HCT116 (cell line): ENCODE data around the gene CBX4. TPM values are rescaled to one million over a fixed set of nuclear protein-coding genes. Genes with fewer than 3 reads are reported as not detected.

Experiments
- ATAC-seq: fragments of 200-7000 bp; cut with Tn5 transposase; 2 replicates; pipeline ENCODE4 v1.9.1; 2020; ENCODE audit warnings: mild to moderate bottlenecking, moderate library complexity
- BruUV-seq: library from RNA; stranded (reverse); fragments of 400-500 nt; replicated peaks from 2 replicates; lab custom pipeline; 2021; lab: Mats Ljungman, UMichigan
- CTCF ChIA-PET: fragments of 300-600 bp; sonication (Branson Sonifier 250); formaldehyde crosslinking; loops from one replicate; lab custom pipeline; 2021; ENCODE audit warnings: antibody characterized with exemption; lab: Charles Lee
- POLR2A ChIA-PET: fragments of 300-600, 350-600 bp; sonication (Branson Sonifier 250); formaldehyde crosslinking; loops from one replicate; lab custom pipeline; 2021; ENCODE audit warnings: antibody characterized with exemption; lab: Charles Lee
- RAD21 ChIA-PET, 2 experiments: fragments of 300-600 bp; sonication (Branson Sonifier 250); formaldehyde crosslinking; loops; one replicate each; lab custom pipeline; 2023; ENCODE audit warnings: low total read pairs in 2 of 2; ENCODE audit not compliant: uncharacterized antibody in 2 of 2, unreplicated experiment in 2 of 2, low non-redundant PET in 1 of 2; lab: Charles Lee
- DNase-seq: peaks from one replicate; pipeline ENCODE4 v3.0.0-alpha.2; 2010; ENCODE audit warnings: low read depth, low spot score
- H2AFZ ChIP-seq: fragments of 200-600 bp; shearing (Covaris generic), sonication (generic); 2 replicates; pipeline ENCODE4 v1.6.1; 2017; ENCODE audit warnings: low read depth, mixed run types, mixed read lengths, antibody characterized with exemption, low read length; ENCODE audit not compliant: poor library complexity, severe bottlenecking
- H3K27ac ChIP-seq: 2 replicates; pipeline ENCODE4 v1.5.1; 2012; ENCODE audit warnings: low read depth, low read length
- H3K27me3 ChIP-seq: fragments of 200-600 bp; sonication (generic); 2 replicates; pipeline ENCODE4 v1.6.1; 2016; ENCODE audit warnings: mixed run types, low read length, mixed read lengths; ENCODE audit not compliant: insufficient read depth
- H3K36me3 ChIP-seq, 2 experiments: fragments of 200-500 bp in 1 of 2; fragments of 200-600 bp in 1 of 2; sonication (Bioruptor generic) in 1 of 2; sonication (generic) in 1 of 2; 2 replicates each; pipeline versions ENCODE4 v1.5.1 to v1.6.1; 2014 to 2016; ENCODE audit warnings: low read length in 2 of 2, inconsistent platforms in 1 of 2, mixed read lengths in 1 of 2, mixed run types in 1 of 2; ENCODE audit not compliant: insufficient read depth in 2 of 2, control insufficient read depth in 1 of 2
- H3K4me1 ChIP-seq, 2 experiments: fragments of 200-600 bp in 1 of 2; sonication (generic) in 1 of 2; 2 replicates each; pipeline versions ENCODE4 v1.5.1 to v1.6.1; 2012 to 2017; ENCODE audit warnings: low read length in 2 of 2, inconsistent platforms in 1 of 2, mild to moderate bottlenecking in 1 of 2, mixed read lengths in 1 of 2, mixed run types in 1 of 2, moderate library complexity in 1 of 2; ENCODE audit not compliant: insufficient read depth in 2 of 2, control insufficient read depth in 1 of 2
- H3K4me2 ChIP-seq: fragments of 200-600 bp; sonication (generic); 2 replicates; pipeline ENCODE4 v1.6.1; 2017; ENCODE audit warnings: mixed run types, low read length, mixed read lengths
- H3K4me3 ChIP-seq, 2 experiments: fragments of 200-600 bp in 1 of 2; sonication (generic) in 1 of 2; replicated peaks in 1 of 2; 2 replicates each; pipeline ENCODE4 v1.5.1; 2011 to 2016; ENCODE audit warnings: low read length in 2 of 2, control low read depth in 1 of 2, low read depth in 1 of 2, mild to moderate bottlenecking in 1 of 2, mixed read lengths in 1 of 2, mixed run types in 1 of 2
- H3K79me2 ChIP-seq: fragments of 200-600 bp; sonication (generic); 2 replicates; pipeline ENCODE4 v1.6.1; 2017; ENCODE audit warnings: mild to moderate bottlenecking, mixed run types, low read length, moderate library complexity, mixed read lengths; ENCODE audit not compliant: insufficient read depth
- H3K9ac ChIP-seq: fragments of 200-600 bp; sonication (generic); 2 replicates; pipeline ENCODE4 v1.6.1; 2016; ENCODE audit warnings: low read length, mixed read lengths
- H3K9me2 ChIP-seq: fragments of 200-600 bp; sonication (generic), shearing (Covaris generic); 2 replicates; pipeline ENCODE4 v1.6.1; 2017; ENCODE audit warnings: mixed run types, mild to moderate bottlenecking, moderate library complexity; ENCODE audit not compliant: insufficient read depth
- H3K9me3 ChIP-seq, 2 experiments: fragments of 200-500 bp in 1 of 2; fragments of 200-600 bp in 1 of 2; sonication (Bioruptor generic) in 1 of 2; sonication (generic) in 1 of 2; 2 replicates each; pipeline ENCODE4 v1.6.1; 2014 to 2017; ENCODE audit warnings: low read length in 2 of 2, mixed read lengths in 2 of 2, inconsistent platforms in 1 of 2, low read depth in 1 of 2, mild to moderate bottlenecking in 1 of 2, mixed run types in 1 of 2, moderate library complexity in 1 of 2; ENCODE audit not compliant: control insufficient read depth in 1 of 2, insufficient read depth in 1 of 2
- H4K20me1 ChIP-seq: fragments of 200-600 bp; sonication (generic), shearing (Covaris generic); 2 replicates; pipeline ENCODE4 v1.6.1; 2017; ENCODE audit warnings: mixed run types, mild to moderate bottlenecking, moderate library complexity; ENCODE audit not compliant: insufficient read depth
- CEBPB ChIP-seq: IDR thresholded peaks from 2 replicates; pipeline ENCODE4 v1.6.1; 2012; ENCODE audit warnings: low read depth
- CTCF ChIP-seq, 3 experiments: fragments of 200-600 bp in 1 of 3; sonication (generic) in 1 of 3; IDR thresholded peaks in 2 of 3; conservative IDR thresholded peaks in 1 of 3; 2 replicates each; pipeline ENCODE4 v1.5.1; 2012 to 2017; ENCODE audit warnings: low read depth in 2 of 3, low read length in 2 of 3, antibody characterized with exemption in 1 of 3, borderline replicate concordance in 1 of 3, control low read depth in 1 of 3, mild to moderate bottlenecking in 1 of 3, mixed read lengths in 1 of 3, mixed run types in 1 of 3, moderate library complexity in 1 of 3; ENCODE audit not compliant: insufficient read depth in 1 of 3
- EGR1 ChIP-seq: IDR thresholded peaks from 2 replicates; pipeline ENCODE4 v1.6.1; 2012; ENCODE audit warnings: low read depth
- POLR2A ChIP-seq: IDR thresholded peaks from 2 replicates; pipeline ENCODE4 v1.7.0; 2011; ENCODE audit warnings: borderline replicate concordance; ENCODE audit not compliant: insufficient read depth, insufficient read length; ENCODE audit errors: extremely low read depth
- POLR2AphosphoS5 ChIP-seq: IDR thresholded peaks from 2 replicates; pipeline ENCODE4 v1.6.1; 2011; ENCODE audit warnings: mild to moderate bottlenecking, low read depth, low read length, moderate library complexity
- SIN3A ChIP-seq: IDR thresholded peaks from 2 replicates; pipeline ENCODE4 v1.6.1; 2012; ENCODE audit warnings: low read depth
- SRF ChIP-seq: IDR thresholded peaks from 2 replicates; pipeline ENCODE4 v1.6.1; 2012; ENCODE audit warnings: low read depth
- YY1 ChIP-seq: IDR thresholded peaks from 2 replicates; pipeline ENCODE4 v1.6.1; 2011; ENCODE audit warnings: low read length, low read depth, moderate library complexity, mild to moderate bottlenecking; ENCODE audit not compliant: insufficient replicate concordance; ENCODE audit errors: extremely low read depth
- intact Hi-C: fragments of 100-400 bp; cut with micrococcal nuclease; formaldehyde crosslinking; loops from 2 replicates; pipeline ENCODE4 v1.10.0; 2022
- total RNA-seq: library from RNA; stranded (reverse); gene quantifications from one replicate; pipeline ENCODE4 v1.2.1, GENCODE V29; 2021; ENCODE audit not compliant: unreplicated experiment

The CBX4 gene
- total RNA-seq, 1 experiment from 2014 or later, result 60.9 TPM

- no peaks in the 10 kb centered on the region for H3K27me3 ChIP-seq
- no peak for ATAC-seq
- peak overlapping the region; percentile 73 to 75 for H3K4me3 ChIP-seq
- intact Hi-C loops, result loop anchor here (1.0 kb wide), 1 partner anchor 21 kb away; the partner anchor contains the start of gene CBX2
- H3K4me2 ChIP-seq, result peak overlapping the region; percentile 98
- peaks cover 6 to 12% of the 10 kb centered on the region in 2 experiments; a peak in 2 of 4 replicates for H3K36me3 ChIP-seq
- H3K4me1 ChIP-seq, result peaks cover 32 to 57% of the 10 kb centered on the region in 2 experiments
- H3K9ac ChIP-seq, result peak overlapping the region; percentile 70
- ChIA-PET POLR2A (interaction anchor here (1.3 to 3.2 kb wide), 3 partner anchors 18 to 39 kb away, joined by 3 to 11 read pairs (median 3); partner anchors contain the start of genes CBX2 and CBX4), CTCF (no interaction called here), RAD21 (interaction anchor here in 1 of 2 experiments (1.2 kb wide), 1 partner anchor 54 kb away, joined by 5 read pairs; no protein-coding TSS in a partner anchor)
- BruUV-seq, result no TSS peak
- H2AFZ ChIP-seq, result no peak overlapping the region
- DNase-seq, result no peak
- no peaks in the 10 kb centered on the region for H3K9me3 ChIP-seq
- H3K79me2 ChIP-seq, result peaks cover 14% of the 10 kb centered on the region; the same call in 1 of the 2 replicates
- no peaks in the 10 kb centered on the region for H4K20me1 ChIP-seq
- no peaks in the 10 kb centered on the region for H3K9me2 ChIP-seq
- TF ChIP-seq POLR2AphosphoS5 (no peak), POLR2A (no peak), EGR1 (0 out of 2 replicates have a peak, but pooled peaks have one; percentile 46)
- peak overlapping the region; percentile 91; the same call in 1 of the 2 replicates for H3K27ac ChIP-seq
Measured at GRCh38 chr17:79799538-79800324, 39.5 kb downstream of the CBX4 start.

- Histone ChIP-seq H3K9ac (no peak overlapping the region), H3K36me3 (peaks cover 10 to 16% of the 10 kb centered on the region in 2 experiments; a peak in 2 of 4 replicates), H3K4me1 (peaks cover 37 to 62% of the 10 kb centered on the region in 2 experiments), H2AFZ (no peak overlapping the region), H3K4me3 (no peak overlapping the region), H3K9me3 (no peaks in the 10 kb centered on the region), H3K79me2 (peaks cover 18% of the 10 kb centered on the region; the same call in 1 of the 2 replicates), H3K27ac (no peak overlapping the region), H3K4me2 (no peak overlapping the region), H3K9me2 (no peaks in the 10 kb centered on the region), H4K20me1 (no peaks in the 10 kb centered on the region), H3K27me3 (no peaks in the 10 kb centered on the region)
- BruUV-seq, result no TSS peak
- CTCF ChIA-PET, result interaction anchor here (1.4 kb wide), 1 partner anchor 10 kb away, joined by 5 read pairs; no protein-coding TSS in a partner anchor
- DNase-seq (no peak), ATAC-seq (no peak)
- intact Hi-C loops, result loop anchor here (1.0 kb wide), 1 partner anchor 21 kb away; the partner anchor contains the start of gene CBX2
- POLR2A ChIA-PET, result interaction anchor here (1.2 to 3.2 kb wide), 2 partner anchors 11 to 40 kb away, joined by 3 to 11 read pairs; partner anchors contain the start of gene CBX4
- no peak for TF ChIP-seq YY1
- no peak for TF ChIP-seq CTCF (IDR thresholded peaks at IDR 0.05 in 2 of 3, conservative IDR thresholded peaks at IDR 0.05 in 1 of 3; ENCODE audit: borderline replicate concordance in 1 of 3, insufficient read depth in 1 of 3, low read depth in 2 of 3, low read length in 2 of 3)
- TF ChIP-seq SIN3A, result no peak
- no peak for TF ChIP-seq SRF
- TF ChIP-seq CEBPB, result no peak
- RAD21 ChIA-PET, result no interaction called here
Measured at GRCh38 chr17:79799174-79799537, 40.1 kb downstream of the CBX4 start.
